Activated B cell treated with CpG ODN at 0.5 μM for 24 hours (primary cell): ENCODE results near the gene PRR5. TPM values are rescaled to one million over a fixed set of nuclear protein-coding genes. Genes with fewer than 3 reads are reported as not detected.

ENCODE experiments used
- ATAC-seq: fragments of 200-7000 bp; cut with Tn5 transposase; one replicate; pipeline ENCODE4 v1.10.0; 2021; ENCODE audit warnings: low read depth, mild to moderate bottlenecking, moderate library complexity
- CTCF ChIA-PET: fragments of 350-600 bp; sonication (Branson Sonifier 250); formaldehyde crosslinking; loops from one replicate; lab custom pipeline; 2021; ENCODE audit warnings: antibody characterized with exemption; lab: Charles Lee
- POLR2A ChIA-PET: fragments of 350-600 bp; sonication (Branson Sonifier 250); formaldehyde crosslinking; loops from one replicate; lab custom pipeline; 2021; ENCODE audit warnings: antibody characterized with exemption; lab: Charles Lee
- DNase-seq: peaks from one replicate; pipeline ENCODE4 v3.0.0; 2022
- H3K27ac Mint-ChIP-seq: one replicate; pipeline ENCODE4 v1.8.0; 2020; ENCODE audit warnings: mixed read lengths
- H3K27me3 Mint-ChIP-seq: one replicate; pipeline ENCODE4 v1.8.0; 2021; ENCODE audit warnings: mixed read lengths
- H3K36me3 Mint-ChIP-seq: one replicate; pipeline ENCODE4 v1.8.0; 2021; ENCODE audit warnings: low read depth, mixed read lengths
- H3K4me1 Mint-ChIP-seq: one replicate; pipeline ENCODE4 v1.8.0; 2021; ENCODE audit warnings: mixed read lengths
- H3K4me3 Mint-ChIP-seq: one replicate; pipeline ENCODE4 v1.8.0; 2020; ENCODE audit warnings: mild to moderate bottlenecking, mixed read lengths
- H3K9me3 Mint-ChIP-seq: one replicate; pipeline ENCODE4 v1.8.0; 2020; ENCODE audit warnings: mixed read lengths
- CTCF ChIP-seq: fragments of 200-600 bp; IDR thresholded peaks from one replicate; pipeline ENCODE4 v1.8.0; 2022; ENCODE audit warnings: antibody characterized with exemption, mild to moderate bottlenecking
- intact Hi-C: fragments of 100-400 bp; cut with micrococcal nuclease; formaldehyde crosslinking; loops from one replicate; pipeline ENCODE4 v1.15.1; 2024
- total RNA-seq: library from RNA; stranded (reverse); gene quantifications from 2 replicates; pipeline ENCODE4 v1.2.3, GENCODE V29; 2022

Gene PRR5
- total RNA-seq, 1 donor from 2014 or later: 18.0 TPM

- DNase-seq (no peak), ATAC-seq (no peak)
- H3K9me3 Mint-ChIP-seq: no peaks in the 10 kb centered on the region
- no peak overlapping the region for H3K4me3 Mint-ChIP-seq
- intact Hi-C loops: no loop called here
- POLR2A ChIA-PET: no interaction called here
- no peak for TF ChIP-seq CTCF
- H3K36me3 Mint-ChIP-seq: peaks cover 14% of the 10 kb centered on the region
- no peaks in the 10 kb centered on the region for H3K27me3 Mint-ChIP-seq
- H3K27ac Mint-ChIP-seq: no peak overlapping the region
- H3K4me1 Mint-ChIP-seq: peaks cover 15% of the 10 kb centered on the region
- CTCF ChIA-PET: no interaction called here
Measured at GRCh38 chr22:44723801-44724200, 21.8 kb downstream of the PRR5 start.

GRCh38 chr22:44724416-44724815 lies 22.4 kb downstream of the PRR5 start:
- Mint-ChIP-seq H3K36me3 (peaks cover 14% of the 10 kb centered on the region), H3K4me3 (no peak overlapping the region), H3K27ac (no peak overlapping the region), H3K9me3 (no peaks in the 10 kb centered on the region), H3K27me3 (no peaks in the 10 kb centered on the region), H3K4me1 (peaks cover 18% of the 10 kb centered on the region)
- intact Hi-C loops: no loop called here
- ATAC-seq (no peak), DNase-seq (no peak)
- ChIA-PET CTCF (no interaction called here), POLR2A (no interaction called here)
- no peak for TF ChIP-seq CTCF

GRCh38 chr22:44724859-44725258 lies 22.9 kb downstream of the PRR5 start:
- intact Hi-C loops: no loop called here
- Mint-ChIP-seq H3K4me3 (no peak overlapping the region), H3K27me3 (no peaks in the 10 kb centered on the region), H3K9me3 (no peaks in the 10 kb centered on the region), H3K36me3 (peaks cover 14% of the 10 kb centered on the region), H3K4me1 (peaks cover 17% of the 10 kb centered on the region), H3K27ac (no peak overlapping the region)
- TF ChIP-seq CTCF: no peak
- no peak for DNase-seq
- no peak for ATAC-seq
- ChIA-PET POLR2A (no interaction called here), CTCF (no interaction called here)

- Mint-ChIP-seq H3K9me3 (no peaks in the 10 kb centered on the region), H3K27me3 (no peaks in the 10 kb centered on the region), H3K27ac (no peak overlapping the region), H3K36me3 (peaks cover 14% of the 10 kb centered on the region), H3K4me3 (no peak overlapping the region), H3K4me1 (peaks cover 10% of the 10 kb centered on the region)
- ATAC-seq (no peak), DNase-seq (no peak)
- POLR2A ChIA-PET: no interaction called here
- intact Hi-C loops: no loop called here
- TF ChIP-seq CTCF: no peak
- CTCF ChIA-PET: no interaction called here
Measured at GRCh38 chr22:44726439-44726838, 24.4 kb downstream of the PRR5 start.

DNA sequence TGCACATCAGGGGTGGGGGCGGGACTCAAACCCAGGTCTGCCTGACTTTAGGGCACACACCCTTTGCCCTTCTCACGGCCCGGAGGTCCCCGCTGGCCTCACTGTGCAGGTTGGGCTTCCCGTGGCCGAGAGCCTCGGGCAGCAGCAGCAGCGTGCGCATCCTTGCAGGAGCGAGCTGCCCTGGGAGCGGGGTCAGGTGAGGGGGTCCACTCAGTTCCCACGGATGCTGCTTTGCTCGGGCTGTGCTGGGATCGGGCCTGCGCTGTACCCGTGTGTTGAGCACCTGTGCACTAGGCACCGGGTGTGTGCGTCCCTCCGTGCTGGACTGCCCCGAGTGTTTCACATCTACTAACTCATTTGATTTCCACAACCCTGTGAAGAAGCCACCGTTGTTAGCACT lies 25.1 kb downstream of the PRR5 start:
- H3K27ac Mint-ChIP-seq: no peak overlapping the region
- ATAC-seq: no peak
- ChIA-PET POLR2A (no interaction called here), CTCF (no interaction called here)
- DNase-seq: no peak
- TF ChIP-seq CTCF: no peak
- H3K4me1 Mint-ChIP-seq: peaks cover 10% of the 10 kb centered on the region
- intact Hi-C loops: no loop called here
- H3K9me3 Mint-ChIP-seq: no peaks in the 10 kb centered on the region
- peaks cover 14% of the 10 kb centered on the region for H3K36me3 Mint-ChIP-seq
- H3K27me3 Mint-ChIP-seq: no peaks in the 10 kb centered on the region
- no peak overlapping the region for H3K4me3 Mint-ChIP-seq
